DMS 273 (cell line): ENCODE measurements around the gene LBP.
"Not testable (repeated sequence)": the region's sequence is repeated elsewhere in the genome, so short reads cannot be mapped to it uniquely, and the experiment has no call there.

ENCODE experiments used
- DNase-seq: peaks from one replicate; lab custom pipeline; 2025; ENCODE audit not compliant: unreplicated experiment; lab: John Stamatoyannopoulos, UW

The LBP gene

GRCh38 chr20:38346741-38347140, 459 bp downstream of the LBP start:
- DNase-seq, result no peak

GRCh38 chr20:38349856-38350255, 3.6 kb downstream of the LBP start:
- no peak for DNase-seq

GRCh38 chr20:38350879-38351775, 4.8 kb downstream of the LBP start:
- no peak for DNase-seq

GRCh38 chr20:38353316-38353715, 7.0 kb downstream of the LBP start:
- DNase-seq, result no peak

GRCh38 chr20:38354227-38354626, 7.9 kb downstream of the LBP start:
- no peak for DNase-seq

GRCh38 chr20:38355161-38356012, 9.1 kb downstream of the LBP start:
- no peak for DNase-seq

GRCh38 chr20:38357653-38358207, 11.4 kb downstream of the LBP start:
- DNase-seq, result no peak

GRCh38 chr20:38358556-38358955, 12.3 kb downstream of the LBP start:
- no peak for DNase-seq

GRCh38 chr20:38363004-38363747, 16.9 kb downstream of the LBP start:
- DNase-seq, result no peak

- peak; percentile 36 for DNase-seq
Measured at GRCh38 chr20:38369389-38369788, 23.1 kb downstream of the LBP start.

GRCh38 chr20:38372806-38373205, 26.5 kb downstream of the LBP start:
- no peak for DNase-seq

- DNase-seq, result no peak
Measured at GRCh38 chr20:38373231-38373867, 27.1 kb downstream of the LBP start.

GRCh38 chr20:38373898-38374297, 27.6 kb downstream of the LBP start:
- DNase-seq, result no peak

- no peak for DNase-seq
Measured at GRCh38 chr20:38377039-38377685, 30.9 kb downstream of the LBP start.

- DNase-seq, result not testable (repeated sequence)
Measured at GRCh38 chr20:38377838-38378237, 31.6 kb downstream of the LBP start.

- DNase-seq, result no peak
Measured at GRCh38 chr20:38383147-38383546, 36.9 kb downstream of the LBP start.

GRCh38 chr20:38386004-38386403, 39.7 kb downstream of the LBP start:
- DNase-seq, result no peak

GRCh38 chr20:38386851-38387250, 40.6 kb downstream of the LBP start:
- no peak for DNase-seq

- peak; percentile 17 for DNase-seq
Measured at GRCh38 chr20:38387953-38388352, 41.7 kb downstream of the LBP start.

- DNase-seq, result no peak
Measured at GRCh38 chr20:38392356-38392755, 46.1 kb downstream of the LBP start.
